Fibroblast of lung (primary cell): Measurements from ENCODE around the gene EYS. TPM values are rescaled to one million over a fixed set of nuclear protein-coding genes. Genes with fewer than 3 reads are reported as not detected.
"Not testable (repeated sequence)": the region's sequence is repeated elsewhere in the genome, so short reads cannot be mapped to it uniquely, and the experiment has no call there.

Experiments
- DNase-seq, 2 donors: peaks; one replicate each; pipeline versions ENCODE4 v3.0.0 to v3.0.0-alpha.2; 2010; ENCODE audit warnings: low read depth in 2 of 2
- H2AFZ ChIP-seq: 2 replicates; pipeline ENCODE4 v1.5.1; 2012; ENCODE audit warnings: low read length, control low read depth, inconsistent platforms
- H3K27ac ChIP-seq: 2 replicates; pipeline ENCODE4 v1.5.1; 2011; ENCODE audit warnings: low read length, control low read depth; ENCODE audit not compliant: insufficient read depth
- H3K27me3 ChIP-seq: 2 replicates; pipeline ENCODE4 v1.5.1; 2011; ENCODE audit warnings: mild to moderate bottlenecking, low read length; ENCODE audit not compliant: control insufficient read depth, insufficient read depth
- H3K36me3 ChIP-seq: 2 replicates; pipeline ENCODE4 v1.5.1; 2011; ENCODE audit warnings: low read length; ENCODE audit not compliant: control insufficient read depth, insufficient read depth
- H3K4me1 ChIP-seq: 2 replicates; pipeline ENCODE4 v1.5.1; 2011; ENCODE audit warnings: low read length; ENCODE audit not compliant: control insufficient read depth, insufficient read depth; ENCODE audit errors: extremely low read depth
- H3K4me2 ChIP-seq: 2 replicates; pipeline ENCODE4 v1.5.1; 2011; ENCODE audit warnings: low read length, control low read depth; ENCODE audit not compliant: insufficient read depth; ENCODE audit errors: extremely low read depth
- H3K4me3 ChIP-seq, 4 experiments: fragments of 200-600 bp in 1 of 4; sonication (generic) in 1 of 4; replicated peaks in 1 of 4; 2 replicates each; pipeline ENCODE4 v1.5.1; 2011 to 2016; ENCODE audit warnings: low read length in 4 of 4, low read depth in 3 of 4, mild to moderate bottlenecking in 3 of 4, control low read depth in 2 of 4, inconsistent platforms in 1 of 4, mixed read lengths in 1 of 4; ENCODE audit not compliant: insufficient read depth in 1 of 4; ENCODE audit errors: control extremely low read depth in 1 of 4
- H3K79me2 ChIP-seq: 2 replicates; pipeline ENCODE4 v1.5.1; 2012; ENCODE audit warnings: mild to moderate bottlenecking, low read length, inconsistent platforms; ENCODE audit not compliant: control insufficient read depth, insufficient read depth
- H3K9ac ChIP-seq: 2 replicates; pipeline ENCODE4 v1.5.1; 2011; ENCODE audit warnings: mild to moderate bottlenecking, low read length, control low read depth; ENCODE audit not compliant: insufficient read depth
- H3K9me3 ChIP-seq: 2 replicates; pipeline ENCODE4 v1.5.1; 2012; ENCODE audit warnings: low read depth, low read length; ENCODE audit not compliant: control insufficient read depth, insufficient read depth
- H4K20me1 ChIP-seq: 2 replicates; pipeline ENCODE4 v1.5.1; 2011; ENCODE audit warnings: low read length; ENCODE audit not compliant: control insufficient read depth, insufficient read depth; ENCODE audit errors: extremely low read depth
- EZH2 ChIP-seq: IDR thresholded peaks from 2 replicates; pipeline ENCODE4 v1.5.1; 2012; ENCODE audit warnings: low read length, control low read depth, mild to moderate bottlenecking; ENCODE audit errors: missing control alignments
- polyA plus RNA-seq, 2 donors: library from polyadenylated mRNA; depleted of rRNA in 1 of 2; stranded (reverse) in 1 of 2; unstranded in 1 of 2; fragments of >200 nt; gene quantifications; 2 replicates each; pipeline ENCODE4 v1.2.1, GENCODE V29; 2011 to 2012; ENCODE audit warnings: missing spikeins in 1 of 2
- total RNA-seq: library from RNA; depleted of rRNA; stranded (reverse); fragments of >200 nt; gene quantifications from 2 replicates; pipeline ENCODE4 v1.2.1, GENCODE V29; 2014
- TF ChIP-seq, protein P1 (sequence below), 2 donors: IDR thresholded peaks in 1 of 2; conservative IDR thresholded peaks in 1 of 2; 1 replicate in 1 of 2; 2 replicates in 1 of 2; pipeline ENCODE4 v1.5.1; 2011 to 2012; ENCODE audit warnings: low read length in 2 of 2, control low read depth in 1 of 2, inconsistent platforms in 1 of 2, low read depth in 1 of 2, mild to moderate bottlenecking in 1 of 2

The EYS gene
- total and polyA plus RNA-seq, 2 donors (not counting 1 experiment from before 2014, with no cell fraction given), result under 0.01 TPM; not detected in 1

DNA sequence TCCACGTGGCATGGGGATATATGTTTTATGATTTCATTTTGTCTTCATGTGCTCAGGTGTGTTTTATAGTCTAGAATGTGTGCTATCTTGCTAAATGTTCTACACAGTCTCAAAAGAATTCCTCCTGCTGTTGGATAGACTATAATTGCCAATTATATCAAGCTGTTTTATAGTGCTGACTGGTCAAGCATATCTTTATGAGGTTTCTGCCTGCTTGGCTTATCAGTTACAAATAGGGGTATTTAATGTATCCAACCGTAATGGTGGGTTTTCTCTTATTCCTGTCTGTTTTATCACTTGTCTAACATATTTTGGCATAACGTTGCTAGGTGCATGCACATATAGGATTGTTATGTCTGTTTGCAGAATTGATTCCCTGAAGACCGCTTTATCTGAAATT is 201.3 kb downstream of the EYS start:
- DNase-seq, result no peak
- Histone ChIP-seq H3K9ac (no peak overlapping the region), H3K27ac (no peak overlapping the region), H3K4me2 (no peak overlapping the region), H3K27me3 (no peaks in the 10 kb centered on the region), H2AFZ (no peak overlapping the region), H3K9me3 (no peaks in the 10 kb centered on the region), H3K4me3 (no peak overlapping the region), H3K4me1 (no peaks in the 10 kb centered on the region), H3K79me2 (no peaks in the 10 kb centered on the region), H3K36me3 (no peaks in the 10 kb centered on the region), H4K20me1 (no peaks in the 10 kb centered on the region)
- TF ChIP-seq, protein P1, sequence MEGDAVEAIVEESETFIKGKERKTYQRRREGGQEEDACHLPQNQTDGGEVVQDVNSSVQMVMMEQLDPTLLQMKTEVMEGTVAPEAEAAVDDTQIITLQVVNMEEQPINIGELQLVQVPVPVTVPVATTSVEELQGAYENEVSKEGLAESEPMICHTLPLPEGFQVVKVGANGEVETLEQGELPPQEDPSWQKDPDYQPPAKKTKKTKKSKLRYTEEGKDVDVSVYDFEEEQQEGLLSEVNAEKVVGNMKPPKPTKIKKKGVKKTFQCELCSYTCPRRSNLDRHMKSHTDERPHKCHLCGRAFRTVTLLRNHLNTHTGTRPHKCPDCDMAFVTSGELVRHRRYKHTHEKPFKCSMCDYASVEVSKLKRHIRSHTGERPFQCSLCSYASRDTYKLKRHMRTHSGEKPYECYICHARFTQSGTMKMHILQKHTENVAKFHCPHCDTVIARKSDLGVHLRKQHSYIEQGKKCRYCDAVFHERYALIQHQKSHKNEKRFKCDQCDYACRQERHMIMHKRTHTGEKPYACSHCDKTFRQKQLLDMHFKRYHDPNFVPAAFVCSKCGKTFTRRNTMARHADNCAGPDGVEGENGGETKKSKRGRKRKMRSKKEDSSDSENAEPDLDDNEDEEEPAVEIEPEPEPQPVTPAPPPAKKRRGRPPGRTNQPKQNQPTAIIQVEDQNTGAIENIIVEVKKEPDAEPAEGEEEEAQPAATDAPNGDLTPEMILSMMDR (conservative IDR thresholded peaks at IDR 0.05 in 1 of 2, IDR thresholded peaks at IDR 0.05 in 1 of 2; ENCODE audit: low read depth in 1 of 2, low read length in 2 of 2), result no peak
- TF ChIP-seq EZH2, result no peak

GRCh38 chr6:65501045-65501444 is 206.0 kb downstream of the EYS start:
- Histone ChIP-seq H2AFZ (no peak overlapping the region), H3K4me3 (no peak overlapping the region), H3K27ac (no peak overlapping the region), H3K36me3 (no peaks in the 10 kb centered on the region), H3K9me3 (no peaks in the 10 kb centered on the region), H3K4me1 (no peaks in the 10 kb centered on the region), H4K20me1 (no peaks in the 10 kb centered on the region), H3K27me3 (no peaks in the 10 kb centered on the region), H3K79me2 (no peaks in the 10 kb centered on the region), H3K4me2 (no peak overlapping the region), H3K9ac (no peak overlapping the region)
- DNase-seq, result no peak
- TF ChIP-seq, protein P1 (conservative IDR thresholded peaks at IDR 0.05 in 1 of 2, IDR thresholded peaks at IDR 0.05 in 1 of 2; ENCODE audit: low read depth in 1 of 2, low read length in 2 of 2), result no peak
- TF ChIP-seq EZH2, result no peak

- H3K9me3 ChIP-seq, H3K79me2 ChIP-seq, H3K4me2 ChIP-seq, H3K27ac ChIP-seq, H3K27me3 ChIP-seq, H3K4me1 ChIP-seq, H2AFZ ChIP-seq, H3K36me3 ChIP-seq, DNase-seq, H4K20me1 ChIP-seq, H3K9ac ChIP-seq, H3K4me3 ChIP-seq: not testable (repeated sequence)
These were observed 223.4 kb downstream of the EYS start for GRCh38 chr6:65483652-65484051.

DNA sequence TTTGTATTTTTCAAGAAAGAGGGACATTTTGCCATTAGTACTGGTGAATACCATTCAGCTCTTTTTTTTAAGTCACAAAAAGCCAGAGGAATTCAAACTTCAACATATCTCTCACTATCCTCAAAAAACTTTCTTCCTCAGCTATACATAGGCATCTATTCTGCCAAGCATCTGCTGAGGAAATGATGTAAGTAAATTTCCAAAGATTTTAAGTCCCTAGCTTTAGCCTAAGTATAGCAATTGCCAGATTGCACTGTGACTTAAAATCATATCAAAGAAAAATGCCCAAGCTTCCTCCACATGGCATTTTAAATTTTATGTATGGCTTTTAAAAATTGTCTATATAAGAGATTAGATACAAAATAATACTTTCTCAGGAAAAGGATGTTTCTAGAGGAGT is 237.4 kb downstream of the EYS start:
- no peak for DNase-seq
- Histone ChIP-seq H3K27ac (no peak overlapping the region), H4K20me1 (no peaks in the 10 kb centered on the region), H3K9ac (no peak overlapping the region), H3K4me1 (no peaks in the 10 kb centered on the region), H3K79me2 (no peaks in the 10 kb centered on the region), H3K36me3 (no peaks in the 10 kb centered on the region), H3K4me3 (no peak overlapping the region), H2AFZ (no peak overlapping the region), H3K27me3 (no peaks in the 10 kb centered on the region), H3K9me3 (no peaks in the 10 kb centered on the region), H3K4me2 (no peak overlapping the region)
- TF ChIP-seq, protein P1 (conservative IDR thresholded peaks at IDR 0.05 in 1 of 2, IDR thresholded peaks at IDR 0.05 in 1 of 2; ENCODE audit: low read depth in 1 of 2, low read length in 2 of 2), result no peak
